Transverse colon (tissue), 4 donors: ENCODE measurements around the gene TRIOBP.

Experiments
- POLR2AphosphoS5 ChIP-seq, 3 donors: sonication (generic); formaldehyde crosslinking; IDR thresholded peaks; one replicate each; pipeline ENCODE4 v1.6.1; 2016; ENCODE audit warnings: antibody characterized with exemption in 3 of 3
- TF ChIP-seq, protein P1 (sequence below), 5 experiments: fragments of 200-600 bp in 3 of 5; fragments of 450-650 bp in 2 of 5; sonication (generic) in 3 of 5; IDR thresholded peaks; 1 replicate in 2 of 5; 2 replicates in 3 of 5; pipeline ENCODE4 v1.5.1; 2016 to 2017; ENCODE audit warnings: antibody characterized with exemption in 5 of 5, inconsistent platforms in 3 of 5, mild to moderate bottlenecking in 2 of 5, moderate library complexity in 1 of 5

DNA sequence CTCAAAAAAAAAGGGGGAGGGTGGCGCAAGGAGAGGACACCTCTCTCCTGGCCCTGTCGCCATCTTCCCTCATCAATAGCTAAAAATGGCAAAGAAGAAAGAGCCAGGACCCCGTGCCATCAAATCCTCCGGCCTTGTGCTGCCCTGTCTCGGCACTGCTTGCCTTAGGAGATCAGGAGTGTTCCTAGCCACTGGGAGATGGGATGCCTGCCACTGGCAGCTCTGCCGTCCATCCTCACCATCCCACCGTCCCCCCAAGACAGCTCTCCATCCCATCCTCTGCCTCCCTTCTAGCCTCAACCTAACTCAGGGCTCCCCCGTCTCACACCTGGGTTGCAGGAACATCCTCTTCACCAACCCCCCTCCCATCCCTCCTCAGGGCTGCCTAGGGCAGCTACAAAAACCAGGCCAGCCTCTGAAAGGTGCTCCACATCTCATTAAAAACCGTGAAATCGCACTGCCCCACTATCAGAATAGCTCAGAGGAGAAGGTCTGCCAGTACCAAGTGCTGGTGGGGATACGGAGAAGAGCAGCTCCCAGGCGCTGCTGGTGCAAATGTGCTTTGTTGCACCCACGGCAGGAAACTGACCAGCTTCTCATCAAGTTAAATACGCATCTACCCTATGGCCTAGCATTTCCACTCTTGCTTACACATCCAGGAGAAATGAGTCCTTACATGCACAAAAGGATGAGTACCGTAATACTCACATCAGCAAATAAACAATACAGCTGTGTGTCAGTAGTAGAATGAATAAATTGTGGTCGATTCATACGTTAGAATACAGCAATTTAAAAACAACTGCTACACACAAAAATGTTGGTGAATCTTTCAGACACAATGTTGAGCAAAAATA is 79.2 kb downstream of the TRIOBP start:
- TF ChIP-seq POLR2AphosphoS5 (IDR thresholded peaks at IDR 0.05): no peak
- TF ChIP-seq, protein P1, sequence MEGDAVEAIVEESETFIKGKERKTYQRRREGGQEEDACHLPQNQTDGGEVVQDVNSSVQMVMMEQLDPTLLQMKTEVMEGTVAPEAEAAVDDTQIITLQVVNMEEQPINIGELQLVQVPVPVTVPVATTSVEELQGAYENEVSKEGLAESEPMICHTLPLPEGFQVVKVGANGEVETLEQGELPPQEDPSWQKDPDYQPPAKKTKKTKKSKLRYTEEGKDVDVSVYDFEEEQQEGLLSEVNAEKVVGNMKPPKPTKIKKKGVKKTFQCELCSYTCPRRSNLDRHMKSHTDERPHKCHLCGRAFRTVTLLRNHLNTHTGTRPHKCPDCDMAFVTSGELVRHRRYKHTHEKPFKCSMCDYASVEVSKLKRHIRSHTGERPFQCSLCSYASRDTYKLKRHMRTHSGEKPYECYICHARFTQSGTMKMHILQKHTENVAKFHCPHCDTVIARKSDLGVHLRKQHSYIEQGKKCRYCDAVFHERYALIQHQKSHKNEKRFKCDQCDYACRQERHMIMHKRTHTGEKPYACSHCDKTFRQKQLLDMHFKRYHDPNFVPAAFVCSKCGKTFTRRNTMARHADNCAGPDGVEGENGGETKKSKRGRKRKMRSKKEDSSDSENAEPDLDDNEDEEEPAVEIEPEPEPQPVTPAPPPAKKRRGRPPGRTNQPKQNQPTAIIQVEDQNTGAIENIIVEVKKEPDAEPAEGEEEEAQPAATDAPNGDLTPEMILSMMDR (IDR thresholded peaks at IDR 0.05): no peak
